B cell (primary cell): ENCODE measurements around the gene DOLPP1. TPM values are rescaled to one million over a fixed set of nuclear protein-coding genes. Genes with fewer than 3 reads are reported as not detected.

ENCODE experiments used
- ATAC-seq: fragments of 200-7000 bp; cut with Tn5 transposase; one replicate; pipeline ENCODE4 v1.10.0; 2021; ENCODE audit warnings: low read depth, mild to moderate bottlenecking, moderate number of reproducible peaks, moderate library complexity
- CTCF ChIA-PET: fragments of 350-600 bp; sonication (Branson Sonifier 250); formaldehyde crosslinking; loops from one replicate; lab custom pipeline; 2021; ENCODE audit warnings: antibody characterized with exemption, inconsistent platforms; lab: Charles Lee
- POLR2A ChIA-PET: fragments of 350-600 bp; sonication (Branson Sonifier 250); formaldehyde crosslinking; loops from one replicate; lab custom pipeline; 2021; ENCODE audit warnings: antibody characterized with exemption; lab: Charles Lee
- DNase-seq: peaks from one replicate; pipeline ENCODE4 v3.0.0; 2013
- H2AFZ ChIP-seq: 2 replicates; pipeline ENCODE4 v1.6.1; 2012; ENCODE audit warnings: mild to moderate bottlenecking, low read depth, low read length; ENCODE audit not compliant: insufficient read depth, poor library complexity, severe bottlenecking
- H3K27ac ChIP-seq, 2 donors: 1 replicate in 1 of 2; 2 replicates in 1 of 2; pipeline ENCODE4 v1.5.1; 2012 to 2013; ENCODE audit warnings: low read length in 2 of 2, mild to moderate bottlenecking in 2 of 2, moderate library complexity in 1 of 2
- H3K27me3 ChIP-seq, 4 experiments: fragments of 200-600 bp in 1 of 4; sonication (generic) in 1 of 4; replicated peaks in 1 of 4; 1 replicate in 2 of 4; 2 replicates in 2 of 4; pipeline versions ENCODE4 v1.6.1 to v1.7.0; 2013 to 2016; ENCODE audit warnings: low read length in 3 of 4, mild to moderate bottlenecking in 2 of 4, mixed read lengths in 1 of 4, moderate library complexity in 1 of 4; ENCODE audit not compliant: insufficient read depth in 4 of 4, control insufficient read depth in 3 of 4; ENCODE audit errors: control extremely low read depth in 1 of 4
- H3K36me3 ChIP-seq, 2 experiments: replicated peaks in 1 of 2; 1 replicate in 1 of 2; 2 replicates in 1 of 2; pipeline versions ENCODE4 v1.6.1 to v1.7.1; 2013; ENCODE audit warnings: low read length in 1 of 2; ENCODE audit not compliant: insufficient read depth in 2 of 2, control insufficient read depth in 1 of 2; ENCODE audit errors: control extremely low read depth in 1 of 2, extremely low read depth in 1 of 2
- H3K4me1 ChIP-seq, 2 donors: fragments of 200-600 bp in 1 of 2; sonication (generic) in 1 of 2; 1 replicate in 1 of 2; 2 replicates in 1 of 2; pipeline versions ENCODE4 v1.5.1 to v1.6.1; 2013 to 2017; ENCODE audit warnings: low read length in 2 of 2; ENCODE audit not compliant: control insufficient read depth in 2 of 2, insufficient read depth in 2 of 2
- H3K4me2 ChIP-seq: replicated peaks from 2 replicates; pipeline ENCODE3; 2012; ENCODE audit warnings: mild to moderate bottlenecking, low read depth, low read length; ENCODE audit not compliant: poor library complexity, severe bottlenecking
- H3K4me3 ChIP-seq, 5 experiments: fragments of 200-600 bp in 1 of 5; sonication (generic) in 1 of 5; 1 replicate in 3 of 5; 2 replicates in 2 of 5; pipeline versions ENCODE4 v1.5.1 to v1.7.0; 2011 to 2016; ENCODE audit warnings: low read length in 4 of 5, mild to moderate bottlenecking in 4 of 5, low read depth in 2 of 5, control low read depth in 1 of 5, moderate library complexity in 1 of 5; ENCODE audit not compliant: insufficient read depth in 1 of 5; ENCODE audit errors: control extremely low read depth in 1 of 5, extremely low read depth in 1 of 5
- H3K79me2 ChIP-seq: fragments of 200-600 bp; sonication (generic); one replicate; pipeline ENCODE4 v1.6.0; 2016; ENCODE audit warnings: low read length; ENCODE audit not compliant: control insufficient read depth, insufficient read depth
- H3K9ac ChIP-seq: fragments of 200-600 bp; sonication (generic); 2 replicates; pipeline ENCODE4 v1.6.1; 2017; ENCODE audit warnings: mild to moderate bottlenecking, low read length, moderate library complexity
- H3K9me3 ChIP-seq, 3 donors: one replicate each; pipeline versions ENCODE4 v1.6.1 to v1.7.1; 2013; ENCODE audit warnings: low read length in 2 of 3; ENCODE audit not compliant: control insufficient read depth in 2 of 3, insufficient read depth in 1 of 3; ENCODE audit errors: control extremely low read depth in 1 of 3
- H4K20me1 ChIP-seq: 2 replicates; pipeline ENCODE4 v1.6.0; 2012; ENCODE audit warnings: mild to moderate bottlenecking, low read length; ENCODE audit not compliant: insufficient read depth, control insufficient read depth, poor library complexity, severe bottlenecking
- H3K27ac Mint-ChIP-seq: one replicate; pipeline ENCODE4 v1.8.0; 2021; ENCODE audit warnings: mixed read lengths
- H3K27me3 Mint-ChIP-seq: one replicate; pipeline ENCODE4 v1.8.0; 2021; ENCODE audit warnings: mixed read lengths
- H3K4me1 Mint-ChIP-seq: one replicate; pipeline ENCODE4 v1.8.0; 2021; ENCODE audit warnings: mixed read lengths
- H3K4me3 Mint-ChIP-seq: one replicate; pipeline ENCODE4 v1.8.0; 2021; ENCODE audit warnings: mixed read lengths
- H3K9me3 Mint-ChIP-seq: one replicate; pipeline ENCODE4 v1.8.0; 2022; ENCODE audit warnings: mixed read lengths; ENCODE audit not compliant: insufficient read depth
- CTCF ChIP-seq: fragments of 200-600 bp; IDR thresholded peaks from one replicate; pipeline ENCODE4 v1.8.0; 2022; ENCODE audit warnings: antibody characterized with exemption, mild to moderate bottlenecking
- EZH2 ChIP-seq: IDR thresholded peaks from 2 replicates; pipeline ENCODE4 v1.6.1; 2012; ENCODE audit warnings: borderline replicate concordance, low read depth, mild to moderate bottlenecking, moderate library complexity, low read length; ENCODE audit not compliant: insufficient read depth, poor library complexity, severe bottlenecking
- WGBS: methylation state at CpG from one replicate; pipeline ENCODE4 v1.1.5; 2013; ENCODE audit warnings: missing lambda C conversion rate; ENCODE audit not compliant: insufficient coverage; 5-methylcytosine and 5-hydroxymethylcytosine counted together
- intact Hi-C: fragments of 100-400 bp; cut with micrococcal nuclease; formaldehyde crosslinking; loops from one replicate; pipeline ENCODE4 v1.10.0; 2022
- polyA plus RNA-seq: library from polyadenylated mRNA; depleted of rRNA; stranded (reverse); fragments of >200 nt; gene quantifications from 2 replicates; pipeline ENCODE4 v1.2.3, GENCODE V29; 2012
- total RNA-seq, 2 donors: library from RNA; stranded (reverse); fragments of 120-200 nt in 1 of 2; gene quantifications; 1 replicate in 1 of 2; 2 replicates in 1 of 2; pipeline versions ENCODE4 v1.2.3 to v1.2.4, GENCODE V29; 2013 to 2022

Gene DOLPP1
- total and polyA plus RNA-seq, 2 donors (not counting 1 experiment from before 2014, with no cell fraction given), result 4.7 to 8.6 TPM

GRCh38 chr9:129089246-129089645 is 8.3 kb downstream of the DOLPP1 start:
- DNase-seq, result no peak
- Histone ChIP-seq H3K27me3 (no peaks in the 10 kb centered on the region), H3K9me3 (no peaks in the 10 kb centered on the region), H4K20me1 (peaks cover 1% of the 10 kb centered on the region), H3K4me2 (no peak overlapping the region), H3K36me3 (peaks cover 0 to 36% of the 10 kb centered on the region in 2 experiments), H3K4me1 (no peaks in the 10 kb centered on the region), H3K4me3 (no peak overlapping the region), H3K79me2 (peaks cover 21% of the 10 kb centered on the region), H3K9ac (no peak overlapping the region), H2AFZ (no peak overlapping the region), H3K27ac (no peak overlapping the region)
- intact Hi-C loops, result loop anchor here (10.0 kb wide), 1 partner anchor 1024 kb away; the partner anchor contains the start of genes NAIF1 and SLC25A25
- H3K27me3 Mint-ChIP-seq, result no peaks in the 10 kb centered on the region
- ChIA-PET POLR2A (no interaction called here), CTCF (no interaction called here)
- no peak for ATAC-seq
- no peak overlapping the region for H3K27ac Mint-ChIP-seq
- 100% methylated on average over 11 of the region's 15 CpGs for WGBS
- no peak for TF ChIP-seq EZH2
- no peak for TF ChIP-seq CTCF
- H3K4me3 Mint-ChIP-seq, result no peak overlapping the region
- H3K9me3 Mint-ChIP-seq, result no peaks in the 10 kb centered on the region
- H3K4me1 Mint-ChIP-seq, result no peaks in the 10 kb centered on the region

GRCh38 chr9:129093602-129094386 is 12.9 kb downstream of the DOLPP1 start:
- Histone ChIP-seq H3K27ac (no peak overlapping the region), H3K4me3 (no peak overlapping the region), H3K4me1 (no peaks in the 10 kb centered on the region), H3K9me3 (no peaks in the 10 kb centered on the region), H3K27me3 (no peaks in the 10 kb centered on the region), H2AFZ (no peak overlapping the region), H4K20me1 (no peaks in the 10 kb centered on the region), H3K36me3 (peaks cover 0 to 14% of the 10 kb centered on the region in 2 experiments), H3K79me2 (no peaks in the 10 kb centered on the region), H3K9ac (no peak overlapping the region), H3K4me2 (no peak overlapping the region)
- Mint-ChIP-seq H3K27me3 (no peaks in the 10 kb centered on the region), H3K4me1 (no peaks in the 10 kb centered on the region), H3K9me3 (no peaks in the 10 kb centered on the region), H3K4me3 (no peak overlapping the region), H3K27ac (no peak overlapping the region)
- ChIA-PET CTCF (interaction anchor here (0.7 kb wide), 1 partner anchor 88 kb away, joined by 3 read pairs; no protein-coding TSS in a partner anchor), POLR2A (no interaction called here)
- no peak for DNase-seq
- WGBS, result 88% methylated on average over 15 of the region's 20 CpGs
- intact Hi-C loops, result no loop called here
- TF ChIP-seq EZH2 (no peak), CTCF (no peak)
- no peak for ATAC-seq
